Effector memory CD8-positive, alpha-beta T cell (primary cell): ENCODE results near the gene FRMD3.
A peak's percentile ranks its signal among the peaks of the same experiment; 100 is the strongest.

Experiments
- ATAC-seq: fragments of 150-1000 bp; cut with Tn5 transposase; replicated peaks from 2 replicates; pipeline ENCODE4 v1.10.0; 2021; ENCODE audit warnings: mild to moderate bottlenecking, moderate library complexity
- DNase-seq, 3 experiments: peaks; one replicate each; pipeline ENCODE4 v3.0.0; 2021
- H3K27ac Mint-ChIP-seq, 2 donors: one replicate each; pipeline ENCODE4 v1.8.0; 2022; ENCODE audit warnings: mild to moderate bottlenecking in 2 of 2, mixed read lengths in 2 of 2, moderate library complexity in 2 of 2
- H3K27me3 Mint-ChIP-seq, 2 donors: one replicate each; pipeline ENCODE4 v1.8.0; 2022; ENCODE audit warnings: mixed read lengths in 2 of 2
- H3K36me3 Mint-ChIP-seq: one replicate; pipeline ENCODE4 v1.8.0; 2022; ENCODE audit warnings: mild to moderate bottlenecking, moderate library complexity, mixed read lengths; ENCODE audit not compliant: insufficient read depth
- H3K4me1 Mint-ChIP-seq, 2 donors: one replicate each; pipeline ENCODE4 v1.8.0; 2022; ENCODE audit warnings: low read depth in 2 of 2, mixed read lengths in 2 of 2
- H3K4me3 Mint-ChIP-seq, 2 donors: one replicate each; pipeline ENCODE4 v1.8.0; 2022; ENCODE audit warnings: mild to moderate bottlenecking in 2 of 2, mixed read lengths in 2 of 2, moderate library complexity in 2 of 2
- H3K9me3 Mint-ChIP-seq, 2 donors: one replicate each; pipeline ENCODE4 v1.8.0; 2022; ENCODE audit warnings: mixed read lengths in 2 of 2

FRMD3 gene

GRCh38 chr9:83339435-83339834, 198.8 kb downstream of the FRMD3 start:
- peaks cover 0 to 4% of the 10 kb centered on the region in 2 donors for H3K4me1 Mint-ChIP-seq
- H3K4me3 Mint-ChIP-seq = no peak overlapping the region
- no peak overlapping the region for H3K27ac Mint-ChIP-seq
- no peaks in the 10 kb centered on the region for H3K27me3 Mint-ChIP-seq
- H3K9me3 Mint-ChIP-seq = no peaks in the 10 kb centered on the region
- no peaks in the 10 kb centered on the region for H3K36me3 Mint-ChIP-seq
- DNase-seq (no peak), ATAC-seq (no peak)

- Mint-ChIP-seq H3K9me3 (no peaks in the 10 kb centered on the region), H3K4me1 (peaks cover 0 to 4% of the 10 kb centered on the region in 2 donors), H3K4me3 (no peak overlapping the region), H3K36me3 (no peaks in the 10 kb centered on the region), H3K27me3 (no peaks in the 10 kb centered on the region), H3K27ac (no peak overlapping the region)
- ATAC-seq (no peak), DNase-seq (no peak)
Measured at GRCh38 chr9:83336706-83337105, 201.5 kb downstream of the FRMD3 start.

- DNase-seq = peak; percentile 37 to 54 (median 53)
- no peaks in the 10 kb centered on the region for H3K9me3 Mint-ChIP-seq
- peak; percentile 32 for ATAC-seq
- H3K4me1 Mint-ChIP-seq = peaks cover 0 to 4% of the 10 kb centered on the region in 2 donors
- no peaks in the 10 kb centered on the region for H3K27me3 Mint-ChIP-seq
- H3K36me3 Mint-ChIP-seq = no peaks in the 10 kb centered on the region
- H3K27ac Mint-ChIP-seq = no peak overlapping the region
- no peak overlapping the region for H3K4me3 Mint-ChIP-seq
Measured at GRCh38 chr9:83334320-83334719, 203.9 kb downstream of the FRMD3 start.

- no peaks in the 10 kb centered on the region for H3K36me3 Mint-ChIP-seq
- ATAC-seq (no peak), DNase-seq (no peak)
- no peaks in the 10 kb centered on the region for H3K27me3 Mint-ChIP-seq
- H3K27ac Mint-ChIP-seq = no peak overlapping the region
- H3K4me3 Mint-ChIP-seq = no peak overlapping the region
- no peaks in the 10 kb centered on the region for H3K4me1 Mint-ChIP-seq
- H3K9me3 Mint-ChIP-seq = no peaks in the 10 kb centered on the region
Measured at GRCh38 chr9:83330207-83331196, 207.7 kb downstream of the FRMD3 start.

- DNase-seq = no peak
- H3K36me3 Mint-ChIP-seq = no peaks in the 10 kb centered on the region
- no peak overlapping the region for H3K4me3 Mint-ChIP-seq
- peaks cover 0 to under 1% of the 10 kb centered on the region in 2 donors for H3K27me3 Mint-ChIP-seq
- ATAC-seq = no peak
- no peaks in the 10 kb centered on the region for H3K4me1 Mint-ChIP-seq
- H3K27ac Mint-ChIP-seq = no peak overlapping the region
- H3K9me3 Mint-ChIP-seq = no peaks in the 10 kb centered on the region
Measured at GRCh38 chr9:83327750-83328622, 210.2 kb downstream of the FRMD3 start.

GRCh38 chr9:83327323-83327722, 210.9 kb downstream of the FRMD3 start:
- Mint-ChIP-seq H3K4me1 (no peaks in the 10 kb centered on the region), H3K27me3 (peaks cover 0 to 6% of the 10 kb centered on the region in 2 donors), H3K36me3 (no peaks in the 10 kb centered on the region)

GRCh38 chr9:83323148-83323547, 215.1 kb downstream of the FRMD3 start:
- peaks cover 0 to 2% of the 10 kb centered on the region in 2 donors for H3K9me3 Mint-ChIP-seq
- H3K27me3 Mint-ChIP-seq = peaks cover 0 to 6% of the 10 kb centered on the region in 2 donors
- no peak overlapping the region for H3K27ac Mint-ChIP-seq
- DNase-seq (no peak), ATAC-seq (no peak)
- no peak overlapping the region for H3K4me3 Mint-ChIP-seq
- no peaks in the 10 kb centered on the region for H3K36me3 Mint-ChIP-seq
- H3K4me1 Mint-ChIP-seq = no peaks in the 10 kb centered on the region

More at GRCh38 chr9:83327323-83327722, 210.9 kb downstream of the FRMD3 start:
- H3K9me3 Mint-ChIP-seq = no peaks in the 10 kb centered on the region
- DNase-seq (no peak), ATAC-seq (no peak)
- no peak overlapping the region for H3K4me3 Mint-ChIP-seq
- no peak overlapping the region for H3K27ac Mint-ChIP-seq

GRCh38 chr9:83322438-83322837, 215.8 kb downstream of the FRMD3 start:
- Mint-ChIP-seq H3K4me3 (no peak overlapping the region), H3K9me3 (peaks cover 0 to 2% of the 10 kb centered on the region in 2 donors), H3K36me3 (no peaks in the 10 kb centered on the region), H3K27me3 (peaks cover 0 to 6% of the 10 kb centered on the region in 2 donors), H3K4me1 (no peaks in the 10 kb centered on the region), H3K27ac (no peak overlapping the region)
- DNase-seq (no peak), ATAC-seq (no peak)

GRCh38 chr9:83317244-83317643, 221.0 kb downstream of the FRMD3 start:
- H3K4me1 Mint-ChIP-seq = no peaks in the 10 kb centered on the region
- no peak for DNase-seq
- H3K9me3 Mint-ChIP-seq = peaks cover 0 to 2% of the 10 kb centered on the region in 2 donors
- H3K27ac Mint-ChIP-seq = no peak overlapping the region
- H3K36me3 Mint-ChIP-seq = no peaks in the 10 kb centered on the region
- ATAC-seq = no peak
- no peaks in the 10 kb centered on the region for H3K27me3 Mint-ChIP-seq
- no peak overlapping the region for H3K4me3 Mint-ChIP-seq

GRCh38 chr9:83315649-83316048, 222.6 kb downstream of the FRMD3 start:
- no peaks in the 10 kb centered on the region for H3K27me3 Mint-ChIP-seq
- DNase-seq (no peak), ATAC-seq (no peak)

GRCh38 chr9:83313781-83314180, 224.4 kb downstream of the FRMD3 start:
- Mint-ChIP-seq H3K9me3 (no peaks in the 10 kb centered on the region), H3K27ac (no peak overlapping the region), H3K36me3 (no peaks in the 10 kb centered on the region), H3K27me3 (no peaks in the 10 kb centered on the region), H3K4me1 (no peaks in the 10 kb centered on the region), H3K4me3 (no peak overlapping the region)
- no peak for DNase-seq
- no peak for ATAC-seq

More at GRCh38 chr9:83315649-83316048, 222.6 kb downstream of the FRMD3 start:
- Mint-ChIP-seq H3K27ac (no peak overlapping the region), H3K4me3 (no peak overlapping the region), H3K9me3 (peaks cover 0 to 2% of the 10 kb centered on the region in 2 donors), H3K36me3 (no peaks in the 10 kb centered on the region), H3K4me1 (no peaks in the 10 kb centered on the region)

GRCh38 chr9:83312537-83312936, 225.7 kb downstream of the FRMD3 start:
- no peaks in the 10 kb centered on the region for H3K36me3 Mint-ChIP-seq
- H3K4me3 Mint-ChIP-seq = no peak overlapping the region
- DNase-seq (no peak), ATAC-seq (no peak)
- no peaks in the 10 kb centered on the region for H3K9me3 Mint-ChIP-seq
- no peaks in the 10 kb centered on the region for H3K4me1 Mint-ChIP-seq
- H3K27ac Mint-ChIP-seq = no peak overlapping the region
- no peaks in the 10 kb centered on the region for H3K27me3 Mint-ChIP-seq

- no peak for ATAC-seq
- H3K4me3 Mint-ChIP-seq = no peak overlapping the region
- H3K27me3 Mint-ChIP-seq = no peaks in the 10 kb centered on the region
- no peaks in the 10 kb centered on the region for H3K9me3 Mint-ChIP-seq
- no peaks in the 10 kb centered on the region for H3K4me1 Mint-ChIP-seq
- no peak overlapping the region for H3K27ac Mint-ChIP-seq
- H3K36me3 Mint-ChIP-seq = no peaks in the 10 kb centered on the region
- DNase-seq = no peak
Measured at GRCh38 chr9:83307066-83307724, 231.0 kb downstream of the FRMD3 start.
